Esophagus muscularis mucosa (tissue), 4 donors: ENCODE data around the gene NDUFA6.
"Not testable (repeated sequence)": the region's sequence is repeated elsewhere in the genome, so short reads cannot be mapped to it uniquely, and the experiment has no call there.

ENCODE experiments used
- EP300 ChIP-seq: sonication (generic); formaldehyde crosslinking; IDR thresholded peaks from one replicate; pipeline ENCODE4 v1.6.1; 2017; ENCODE audit warnings: antibody characterized with exemption
- POLR2A ChIP-seq: fragments of 450-650 bp; IDR thresholded peaks from one replicate; pipeline ENCODE4 v1.6.1; 2017; ENCODE audit warnings: antibody characterized with exemption, moderate library complexity, mild to moderate bottlenecking, low read depth
- POLR2AphosphoS5 ChIP-seq, 2 donors: sonication (generic); formaldehyde crosslinking; IDR thresholded peaks; one replicate each; pipeline ENCODE4 v1.6.1; 2017; ENCODE audit warnings: antibody characterized with exemption in 2 of 2
- TF ChIP-seq, protein P1 (sequence below), 3 experiments: fragments of 200-600 bp in 2 of 3; fragments of 450-650 bp in 1 of 3; sonication (generic) in 2 of 3; IDR thresholded peaks; one replicate each; pipeline ENCODE4 v1.5.1; 2017 to 2019; ENCODE audit warnings: antibody characterized with exemption in 3 of 3, mild to moderate bottlenecking in 2 of 3, moderate library complexity in 1 of 3

DNA sequence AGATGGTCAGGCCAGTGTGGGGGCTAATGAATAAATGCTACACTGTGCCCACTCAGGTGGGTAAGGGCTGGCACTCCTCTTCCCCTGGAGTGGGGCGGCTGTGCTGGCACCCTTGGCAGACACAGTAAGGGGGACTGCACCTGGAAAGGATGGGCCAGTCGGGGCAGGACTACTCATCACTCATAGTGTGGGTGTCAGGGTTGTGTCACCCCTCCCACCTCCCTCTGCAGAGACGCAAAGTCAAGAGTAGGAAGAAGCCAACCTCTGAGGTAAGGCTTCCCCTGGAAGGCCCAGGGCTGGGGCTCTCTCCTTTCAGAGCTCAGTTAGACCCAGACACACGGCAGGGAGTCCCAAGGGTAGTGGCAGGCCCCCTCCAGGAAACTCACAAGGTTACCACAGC lies 45.1 kb upstream of the NDUFA6 start:
- TF ChIP-seq, protein P1, sequence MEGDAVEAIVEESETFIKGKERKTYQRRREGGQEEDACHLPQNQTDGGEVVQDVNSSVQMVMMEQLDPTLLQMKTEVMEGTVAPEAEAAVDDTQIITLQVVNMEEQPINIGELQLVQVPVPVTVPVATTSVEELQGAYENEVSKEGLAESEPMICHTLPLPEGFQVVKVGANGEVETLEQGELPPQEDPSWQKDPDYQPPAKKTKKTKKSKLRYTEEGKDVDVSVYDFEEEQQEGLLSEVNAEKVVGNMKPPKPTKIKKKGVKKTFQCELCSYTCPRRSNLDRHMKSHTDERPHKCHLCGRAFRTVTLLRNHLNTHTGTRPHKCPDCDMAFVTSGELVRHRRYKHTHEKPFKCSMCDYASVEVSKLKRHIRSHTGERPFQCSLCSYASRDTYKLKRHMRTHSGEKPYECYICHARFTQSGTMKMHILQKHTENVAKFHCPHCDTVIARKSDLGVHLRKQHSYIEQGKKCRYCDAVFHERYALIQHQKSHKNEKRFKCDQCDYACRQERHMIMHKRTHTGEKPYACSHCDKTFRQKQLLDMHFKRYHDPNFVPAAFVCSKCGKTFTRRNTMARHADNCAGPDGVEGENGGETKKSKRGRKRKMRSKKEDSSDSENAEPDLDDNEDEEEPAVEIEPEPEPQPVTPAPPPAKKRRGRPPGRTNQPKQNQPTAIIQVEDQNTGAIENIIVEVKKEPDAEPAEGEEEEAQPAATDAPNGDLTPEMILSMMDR (IDR thresholded peaks at IDR 0.05), result not testable (repeated sequence)
- TF ChIP-seq POLR2A; POLR2AphosphoS5 (IDR thresholded peaks at IDR 0.05); EP300: not testable (repeated sequence)
